PC-3 (cell line): ENCODE data around the gene PFKL.

Experiments
- EZH2phosphoT487 ChIP-seq: fragments of 300-600 bp; sonication (generic); IDR thresholded peaks from 2 replicates; pipeline ENCODE4 v1.6.1; 2018; ENCODE audit warnings: mild to moderate bottlenecking, antibody characterized with exemption, low read length, borderline replicate concordance
- TF ChIP-seq, protein P1 (sequence below): fragments of 300-600 bp; sonication (generic); conservative IDR thresholded peaks from 2 replicates; pipeline ENCODE4 v1.5.1; 2017; ENCODE audit warnings: antibody characterized with exemption, low read depth, mild to moderate bottlenecking, low read length

DNA sequence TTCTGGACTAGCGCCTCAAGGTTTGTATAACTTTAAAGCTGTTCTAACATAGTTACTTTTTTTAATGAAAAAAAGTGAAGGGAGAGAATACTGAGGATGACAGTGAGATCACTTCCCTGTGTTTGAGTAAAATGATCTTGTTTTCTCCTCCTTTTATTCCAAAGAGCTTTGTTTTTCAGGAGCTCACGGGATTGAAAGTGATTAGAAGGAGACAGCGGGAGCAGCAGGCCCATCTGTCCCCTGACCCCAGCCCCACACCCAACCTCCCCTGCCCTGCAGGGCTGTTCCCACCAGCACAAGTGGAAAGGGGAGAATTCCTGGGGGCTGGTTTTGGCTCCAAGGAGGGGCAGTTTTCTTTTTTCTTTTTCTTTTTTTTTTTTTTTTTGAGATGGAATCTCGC, 36.1 kb upstream of the PFKL start:
- TF ChIP-seq, protein P1, sequence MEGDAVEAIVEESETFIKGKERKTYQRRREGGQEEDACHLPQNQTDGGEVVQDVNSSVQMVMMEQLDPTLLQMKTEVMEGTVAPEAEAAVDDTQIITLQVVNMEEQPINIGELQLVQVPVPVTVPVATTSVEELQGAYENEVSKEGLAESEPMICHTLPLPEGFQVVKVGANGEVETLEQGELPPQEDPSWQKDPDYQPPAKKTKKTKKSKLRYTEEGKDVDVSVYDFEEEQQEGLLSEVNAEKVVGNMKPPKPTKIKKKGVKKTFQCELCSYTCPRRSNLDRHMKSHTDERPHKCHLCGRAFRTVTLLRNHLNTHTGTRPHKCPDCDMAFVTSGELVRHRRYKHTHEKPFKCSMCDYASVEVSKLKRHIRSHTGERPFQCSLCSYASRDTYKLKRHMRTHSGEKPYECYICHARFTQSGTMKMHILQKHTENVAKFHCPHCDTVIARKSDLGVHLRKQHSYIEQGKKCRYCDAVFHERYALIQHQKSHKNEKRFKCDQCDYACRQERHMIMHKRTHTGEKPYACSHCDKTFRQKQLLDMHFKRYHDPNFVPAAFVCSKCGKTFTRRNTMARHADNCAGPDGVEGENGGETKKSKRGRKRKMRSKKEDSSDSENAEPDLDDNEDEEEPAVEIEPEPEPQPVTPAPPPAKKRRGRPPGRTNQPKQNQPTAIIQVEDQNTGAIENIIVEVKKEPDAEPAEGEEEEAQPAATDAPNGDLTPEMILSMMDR: no peak
- no peak for TF ChIP-seq EZH2phosphoT487
